Measurements from ENCODE around the gene OPN1MW.
"Not testable (repeated sequence)": the region's sequence is repeated elsewhere in the genome, so short reads cannot be mapped to it uniquely, and the experiment has no call there.

- not testable (repeated sequence) for TF ChIP-seq ISL1 (CRISPR knock-in tag; IDR thresholded peaks at IDR 0.05); ZFP3 (CRISPR knock-in tag; IDR thresholded peaks at IDR 0.05); ARNTL (CRISPR knock-in tag; IDR thresholded peaks at IDR 0.05; ENCODE audit: borderline replicate concordance, low read depth); ZNF8 (CRISPR knock-in tag; IDR thresholded peaks at IDR 0.05); SNAI2 (CRISPR knock-in tag; IDR thresholded peaks at IDR 0.05); GLIS3 (CRISPR knock-in tag; IDR thresholded peaks at IDR 0.05); ESRRG (CRISPR knock-in tag; IDR thresholded peaks at IDR 0.05); TSHZ2 (CRISPR knock-in tag; IDR thresholded peaks at IDR 0.05); BACH2 (CRISPR knock-in tag; IDR thresholded peaks at IDR 0.05; ENCODE audit: borderline replicate concordance); ZFP30 (CRISPR knock-in tag; IDR thresholded peaks at IDR 0.05); CREB5 (CRISPR knock-in tag; IDR thresholded peaks at IDR 0.05; ENCODE audit: low read depth); PPARA (CRISPR knock-in tag; IDR thresholded peaks at IDR 0.05; ENCODE audit: borderline replicate concordance); ZNF70 (CRISPR knock-in tag; IDR thresholded peaks at IDR 0.05)
These were observed 10.4 kb downstream of the OPN1MW start for GRCh38 chrX:154192846-154193245.
